SH-SY5Y (cell line): ENCODE data around the gene FAM151B.

ENCODE experiments used
- GATA2 ChIP-seq: IDR thresholded peaks from 2 replicates; pipeline ENCODE4 v1.6.1; 2011; ENCODE audit warnings: mild to moderate bottlenecking, low read depth, low read length
- GATA3 ChIP-seq: IDR thresholded peaks from 2 replicates; pipeline ENCODE4 v1.6.1; 2011; ENCODE audit warnings: low read depth, mild to moderate bottlenecking, low read length, moderate library complexity

Gene FAM151B

DNA sequence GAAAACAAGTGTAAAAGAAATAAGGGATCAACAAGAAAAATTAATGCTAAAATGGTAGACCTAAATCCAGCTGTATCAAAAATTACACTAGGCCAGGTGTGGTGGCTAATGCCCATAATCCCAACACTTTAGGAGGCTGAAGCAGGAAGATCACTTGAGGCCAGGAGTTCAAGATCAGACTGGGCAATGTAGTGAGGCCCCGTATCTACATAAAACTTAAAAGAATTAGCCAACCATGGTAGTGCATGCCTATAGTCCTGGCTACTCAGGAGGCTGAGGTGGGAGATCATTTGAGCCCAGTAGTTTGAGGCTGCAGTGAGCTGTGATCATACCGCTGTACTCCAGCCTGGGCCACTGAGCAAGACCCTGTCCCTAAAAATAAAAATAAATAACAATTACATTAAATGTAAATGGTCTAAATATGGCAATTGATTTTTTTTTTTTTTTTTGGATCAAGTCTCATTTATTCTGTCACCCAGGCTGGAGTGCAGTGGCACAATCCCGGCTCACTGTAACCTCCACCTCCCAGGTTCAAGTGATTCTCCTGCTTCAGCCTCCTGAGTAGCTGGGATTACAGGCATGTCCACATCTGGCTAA, 4.2 kb upstream of the FAM151B start:
- TF ChIP-seq GATA2 (no peak), GATA3 (no peak)

DNA sequence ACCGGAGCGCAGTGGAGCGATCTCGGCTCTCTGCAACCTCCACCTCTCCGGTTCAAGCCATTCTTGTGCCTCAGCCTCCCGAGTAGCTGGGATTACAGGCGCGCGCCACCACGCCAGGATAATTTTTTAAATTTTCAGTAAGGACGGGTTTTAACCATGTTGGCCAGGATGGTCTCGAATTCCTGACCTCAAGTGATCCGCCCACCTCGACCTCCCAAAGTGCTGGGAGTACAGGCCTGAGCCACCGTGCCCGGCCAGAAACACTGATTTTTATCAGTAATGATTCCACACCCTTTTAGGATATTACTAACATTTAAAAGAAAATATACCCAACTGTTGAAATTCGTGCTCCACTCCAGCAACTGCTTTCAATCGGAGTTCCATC, 464 bp upstream of the FAM151B start:
- no peak for TF ChIP-seq GATA3
- peak; percentile 59; the same call in 1 of the 2 replicates for TF ChIP-seq GATA2

DNA sequence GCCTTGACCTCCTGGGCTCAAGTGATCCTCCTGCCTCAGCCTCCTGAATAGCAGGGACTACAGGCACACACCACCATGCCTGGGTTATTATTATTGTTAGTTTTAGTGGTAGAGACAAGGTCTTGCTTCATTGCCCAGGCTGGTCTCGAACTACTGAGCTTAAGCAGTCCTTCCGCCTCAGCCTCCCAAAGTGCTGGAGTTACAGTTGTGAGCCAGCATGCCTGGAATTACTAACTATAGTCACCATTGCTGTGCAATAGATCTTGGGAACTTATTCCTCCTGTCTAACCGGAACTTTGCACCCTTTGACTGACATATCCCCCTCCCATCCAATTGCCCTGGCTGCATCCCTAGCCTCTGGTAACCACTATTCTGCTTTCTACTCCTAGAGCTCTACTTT, 3.4 kb downstream of the FAM151B start:
- TF ChIP-seq GATA2 (no peak), GATA3 (no peak)

DNA sequence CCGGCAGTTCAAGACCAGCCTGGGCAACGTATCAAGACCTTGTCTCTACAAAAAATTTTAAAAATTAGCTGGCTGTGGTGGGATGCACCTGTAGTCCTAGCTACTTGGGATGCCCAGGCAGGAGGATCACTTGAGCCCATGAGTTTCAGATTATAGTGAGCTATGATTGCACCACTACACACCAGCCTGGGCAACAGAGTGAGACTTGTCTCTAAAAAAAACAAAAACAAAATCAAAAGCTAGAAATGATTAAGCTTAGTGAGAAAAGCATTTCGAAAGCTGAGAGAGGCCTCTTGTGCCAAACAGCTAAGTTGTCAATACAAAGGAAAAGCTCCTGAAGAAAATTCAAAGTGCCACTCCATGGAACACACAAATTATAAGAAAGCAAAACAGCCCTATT, 4.8 kb downstream of the FAM151B start:
- TF ChIP-seq GATA2 (no peak), GATA3 (no peak)

DNA sequence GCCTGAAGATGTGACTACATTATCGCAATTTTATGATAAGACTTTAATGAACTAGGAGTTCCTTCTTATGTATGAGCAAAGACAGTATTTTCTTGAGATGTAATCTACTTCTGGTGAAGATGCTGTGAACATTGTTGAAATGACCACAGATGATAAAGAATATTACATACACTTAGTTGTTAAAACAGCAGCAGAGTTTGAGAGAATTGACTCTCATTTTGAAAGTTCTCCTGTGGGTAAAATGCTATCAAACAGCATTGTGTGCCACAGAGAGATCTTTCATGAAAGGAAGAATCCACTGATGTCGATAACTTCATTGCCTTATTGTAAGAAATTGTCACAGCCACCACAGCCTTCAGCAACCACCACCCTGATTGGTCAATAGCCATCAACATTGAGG, 8.0 kb downstream of the FAM151B start:
- TF ChIP-seq GATA2 (no peak), GATA3 (no peak)

DNA sequence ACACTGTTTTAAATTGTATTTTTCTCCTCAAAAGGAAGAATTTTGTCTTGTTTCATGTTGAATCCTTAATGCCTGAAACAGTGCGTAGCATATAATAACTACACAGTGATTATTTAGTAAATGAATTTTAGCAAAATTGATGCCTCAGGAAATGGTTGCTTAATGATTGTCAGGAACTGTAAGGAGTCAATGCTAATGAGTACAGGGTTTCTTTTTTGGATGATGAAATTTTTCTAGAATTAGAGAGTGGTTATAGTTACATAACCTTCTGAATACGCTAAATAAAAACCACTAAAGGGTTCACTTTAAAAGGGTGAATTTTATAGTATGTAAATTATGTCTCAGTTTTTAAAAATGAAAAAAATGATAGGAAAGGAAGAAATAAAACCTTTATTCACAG, 14.9 kb downstream of the FAM151B start:
- TF ChIP-seq GATA3 (no peak), GATA2 (no peak)

DNA sequence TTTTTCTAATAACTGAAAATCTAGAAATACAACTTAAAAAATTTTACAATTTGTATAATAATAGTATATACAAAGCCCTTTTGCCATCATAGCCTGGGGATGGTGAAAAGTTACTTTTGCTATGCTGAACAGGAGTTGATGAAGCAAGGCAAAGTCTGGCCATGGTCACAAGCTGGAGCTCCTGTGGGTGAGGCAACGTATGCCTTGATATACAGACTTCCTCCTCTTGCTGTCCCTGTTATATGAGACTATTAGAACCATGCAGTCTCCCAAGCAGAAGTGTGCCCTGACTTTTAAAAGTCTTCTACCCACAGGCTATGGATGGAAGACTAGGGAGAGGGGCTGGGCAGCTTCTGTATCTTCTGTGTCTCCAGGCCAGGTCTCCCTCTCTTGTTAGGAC, 15.7 kb downstream of the FAM151B start:
- TF ChIP-seq GATA2 (no peak), GATA3 (no peak)

DNA sequence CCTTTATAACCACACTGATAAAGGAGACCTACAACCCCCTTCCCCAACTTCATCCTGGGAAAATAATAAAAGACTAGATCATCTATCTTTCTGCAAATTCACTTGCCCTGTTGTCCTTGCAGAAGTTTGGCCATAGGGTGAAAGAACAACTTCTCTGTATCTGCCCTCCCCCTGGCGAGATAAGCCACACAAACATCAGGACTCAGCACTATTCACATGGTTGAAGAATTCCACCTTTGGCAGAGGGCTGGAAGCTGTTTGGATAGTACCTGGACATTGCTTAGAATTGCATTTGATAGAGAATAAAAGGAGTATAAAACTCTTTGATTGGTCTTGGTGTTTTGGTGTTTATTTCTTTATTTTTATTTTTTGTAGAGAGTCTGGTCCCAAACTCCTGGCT, 16.9 kb downstream of the FAM151B start:
- no peak for TF ChIP-seq GATA3
- TF ChIP-seq GATA2: no peak

DNA sequence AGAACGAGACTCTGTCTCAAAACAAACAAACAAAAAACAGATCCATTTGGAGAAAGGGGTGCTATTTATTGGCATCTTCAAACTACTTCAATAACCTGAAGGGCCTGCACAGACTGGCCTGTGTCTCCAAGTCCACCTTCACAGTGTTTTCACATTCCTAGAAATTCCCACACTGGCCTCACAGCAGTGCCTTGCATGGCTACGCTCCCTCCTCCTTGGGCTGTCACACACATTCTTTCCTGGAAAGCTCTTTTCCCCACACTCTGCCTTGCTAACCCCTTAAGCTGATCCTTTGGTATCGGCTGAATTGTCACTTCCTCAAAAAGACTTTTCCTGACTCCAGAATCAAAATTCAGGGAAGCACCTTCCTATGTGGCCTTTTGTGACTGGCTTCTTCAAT, 19.8 kb downstream of the FAM151B start:
- TF ChIP-seq GATA2 (no peak), GATA3 (no peak)

DNA sequence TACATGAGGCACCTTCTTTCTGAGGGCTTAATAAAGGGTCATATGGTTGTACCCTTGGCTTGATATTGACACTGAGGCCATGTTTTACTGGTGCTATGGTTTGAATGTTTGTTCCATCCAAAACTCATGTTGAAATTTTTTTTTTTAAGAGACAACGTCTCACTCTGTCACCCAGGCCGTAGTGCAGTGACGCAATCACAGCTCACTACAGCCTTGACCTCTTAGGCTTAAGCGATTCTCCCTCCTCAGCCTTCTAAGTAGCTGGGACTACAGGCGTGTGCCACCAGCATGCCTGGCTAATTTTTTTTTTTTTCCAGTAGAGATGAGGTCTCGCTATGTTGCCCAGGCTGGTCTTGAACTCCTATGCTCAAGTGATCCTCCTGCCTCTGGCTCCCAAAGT, 20.9 kb downstream of the FAM151B start:
- no peak for TF ChIP-seq GATA2
- no peak for TF ChIP-seq GATA3

DNA sequence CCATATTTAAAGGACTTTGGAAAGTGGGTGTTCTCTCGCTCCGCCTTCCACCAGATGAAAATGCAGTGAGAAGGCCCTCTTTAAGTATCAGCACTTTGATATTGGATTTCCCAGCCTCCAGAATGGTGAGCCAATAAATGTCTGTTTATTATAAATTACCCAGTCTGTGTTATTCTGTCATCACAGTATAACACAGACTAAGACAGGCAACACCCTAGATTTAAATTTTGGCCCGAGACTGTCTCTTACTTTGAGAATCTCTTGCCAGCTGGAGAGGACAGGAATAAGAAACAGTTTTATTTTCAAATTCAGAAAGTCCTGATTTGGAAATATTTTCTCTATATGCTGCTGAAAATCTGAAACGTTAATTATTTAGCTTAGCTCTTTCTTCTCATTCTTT, 21.5 kb downstream of the FAM151B start:
- TF ChIP-seq GATA2 (no peak), GATA3 (no peak)

DNA sequence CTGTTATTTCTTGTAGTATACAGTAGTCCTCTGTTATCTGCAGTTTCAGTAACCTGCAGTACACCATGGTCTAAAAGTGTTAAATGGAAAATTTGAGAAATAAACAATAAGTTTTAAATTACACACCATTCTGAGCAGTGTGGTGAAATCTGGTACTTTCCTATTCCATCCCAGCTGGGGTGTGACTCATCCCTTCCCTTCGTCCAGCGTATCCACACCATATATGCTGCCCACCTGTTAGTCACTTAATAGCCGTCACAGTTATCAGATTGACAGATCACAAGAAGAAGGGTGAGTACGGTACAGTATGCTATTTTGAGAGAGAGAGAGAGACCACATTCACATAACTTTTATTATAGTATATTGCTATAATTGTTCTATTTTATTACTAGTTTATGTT, 28.9 kb downstream of the FAM151B start:
- TF ChIP-seq GATA3: no peak
- no peak for TF ChIP-seq GATA2

DNA sequence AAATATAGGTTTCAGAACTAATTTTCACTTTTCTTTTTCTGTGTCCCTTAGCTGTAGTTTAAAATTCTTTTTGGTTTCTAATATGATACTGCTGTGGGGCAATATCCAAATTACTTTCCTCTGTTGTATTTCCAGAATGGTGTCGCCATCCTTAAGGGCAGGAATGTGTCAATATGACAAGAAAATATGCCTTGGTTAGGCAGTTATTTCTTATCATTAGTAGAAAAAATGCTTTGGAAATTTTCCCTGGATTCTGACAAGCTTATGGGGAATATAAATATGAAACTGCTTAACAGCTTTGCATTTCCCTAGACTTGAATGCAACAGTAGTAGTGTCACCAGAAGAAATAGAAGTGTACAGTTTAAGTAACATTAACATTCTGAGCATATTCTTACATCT, 52.8 kb downstream of the FAM151B start:
- TF ChIP-seq GATA3: no peak
- no peak for TF ChIP-seq GATA2

DNA sequence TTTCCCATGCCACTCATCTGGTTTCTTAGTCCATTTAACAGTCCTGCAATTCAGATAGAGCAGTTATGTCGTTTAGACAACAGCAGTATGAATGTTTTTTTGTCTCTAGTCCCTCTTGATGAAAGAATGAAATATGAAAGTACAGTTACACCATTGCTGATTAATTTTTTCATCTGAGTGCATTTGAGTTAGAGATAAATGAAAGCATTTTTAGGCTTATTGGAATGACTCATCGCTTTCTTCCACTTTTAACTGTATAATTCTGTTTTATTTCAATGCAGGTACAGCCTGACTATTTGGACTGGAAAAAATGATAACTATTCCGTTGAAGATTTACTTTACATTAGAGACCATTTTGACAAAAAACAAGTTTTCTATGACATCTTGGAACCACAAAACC, 53.5 kb downstream of the FAM151B start:
- no peak for TF ChIP-seq GATA3
- no peak for TF ChIP-seq GATA2

DNA sequence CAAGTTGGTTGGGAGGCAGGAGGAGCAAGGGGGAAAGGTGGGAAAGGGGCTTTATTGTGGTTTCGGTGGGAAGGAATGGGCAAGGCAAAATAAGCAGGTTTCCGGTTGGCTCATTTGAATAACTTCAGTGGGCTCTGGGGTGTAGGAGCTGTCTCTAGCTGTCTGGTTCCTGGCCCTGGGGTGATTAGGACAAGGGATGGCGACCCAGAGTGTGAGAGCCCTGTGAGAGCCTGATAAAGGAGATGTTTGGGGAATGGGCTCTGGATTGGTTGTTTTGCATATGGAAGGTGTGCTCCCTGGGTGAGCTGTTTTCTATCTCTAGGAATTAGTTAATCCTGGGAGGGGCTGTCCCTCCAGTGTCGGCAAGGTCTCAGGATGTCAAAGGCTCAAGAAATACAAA, 66.7 kb downstream of the FAM151B start:
- no peak for TF ChIP-seq GATA3
- TF ChIP-seq GATA2: no peak

DNA sequence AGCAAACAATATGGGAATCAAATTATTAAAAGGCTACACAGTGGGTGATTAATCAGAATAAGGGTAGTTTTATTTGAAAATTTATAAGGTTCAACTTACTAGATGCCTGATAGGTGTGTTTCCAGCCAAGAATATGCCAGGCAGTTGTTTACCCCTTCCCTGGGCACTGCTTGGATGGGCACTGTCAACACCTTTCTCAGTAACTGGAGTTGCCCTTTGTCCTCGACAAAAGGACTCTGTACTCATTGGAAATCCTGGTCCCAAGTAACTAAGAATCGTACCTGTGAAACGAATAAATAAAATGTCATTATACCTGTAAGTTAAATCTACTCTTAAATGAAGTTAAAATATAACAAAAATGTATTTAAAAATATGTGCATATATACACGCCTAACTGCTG, 67.2 kb downstream of the FAM151B start:
- TF ChIP-seq GATA2 (no peak), GATA3 (no peak)
